ENCODE measurements around the gene ALDH7A1. TPM values are rescaled to one million over a fixed set of nuclear protein-coding genes. Genes with fewer than 3 reads are reported as not detected.
"Not testable (repeated sequence)": the region's sequence is repeated elsewhere in the genome, so short reads cannot be mapped to it uniquely, and the experiment has no call there.

ALDH7A1 gene
- total RNA-seq, 2 donors from 2014 or later, result 49.2 to 75.7 TPM

DNA sequence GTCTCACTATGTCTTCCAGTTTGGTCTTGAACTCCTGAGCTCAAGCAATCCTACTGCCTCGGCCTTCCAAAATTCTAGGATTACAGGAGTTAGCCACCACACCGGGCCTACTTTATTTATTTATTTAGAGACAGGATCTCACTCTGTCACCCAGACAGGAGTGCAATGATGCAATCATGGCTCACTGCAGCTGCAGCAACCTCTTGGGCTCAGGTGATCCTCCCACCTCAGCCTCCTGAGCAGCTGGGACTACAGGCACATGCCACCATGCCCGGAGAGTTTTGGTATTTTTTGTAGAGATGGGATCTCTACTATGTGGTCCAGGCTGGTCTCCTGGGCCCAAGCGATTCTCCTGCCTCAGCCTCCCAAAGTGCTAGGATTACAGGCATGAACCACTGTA lies 38.5 kb upstream of the ALDH7A1 start:
- no peaks in the 10 kb centered on the region for H3K36me3 ChIP-seq
- no peaks in the 10 kb centered on the region for H3K4me1 ChIP-seq
- TF ChIP-seq CTCF (IDR thresholded peaks at IDR 0.05), result no peak
- no peak overlapping the region for H3K27ac ChIP-seq
- DNase-seq, result no peak
- no peaks in the 10 kb centered on the region for H3K27me3 ChIP-seq
- H3K9ac ChIP-seq (ENCODE audit: low read depth in 2 of 2, low read length in 2 of 2), result no peak overlapping the region
- H3K9me3 ChIP-seq, result no peaks in the 10 kb centered on the region
- H3K4me3 ChIP-seq, result no peak overlapping the region
- intact Hi-C loops (cut with DNase I), result no loop called here

DNA sequence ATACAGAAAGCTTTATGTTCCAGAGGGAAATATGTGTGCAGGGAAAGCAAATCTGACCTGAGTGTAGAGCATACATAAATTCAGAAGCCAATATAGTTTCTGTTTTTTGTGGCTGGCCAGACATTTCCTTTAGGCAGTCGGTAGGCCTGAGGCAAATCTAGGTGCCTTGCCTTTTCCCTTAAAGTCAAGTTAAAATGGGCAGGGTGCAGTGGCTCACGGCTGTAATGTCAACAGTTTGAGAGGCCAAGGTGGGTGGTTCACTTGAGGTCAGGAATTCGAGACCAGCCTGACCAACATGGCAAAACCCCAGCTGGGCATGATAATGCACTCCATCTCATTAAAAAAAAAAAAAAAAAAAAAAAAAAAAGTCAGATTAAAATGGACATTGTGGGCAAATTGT lies 36.9 kb upstream of the ALDH7A1 start:
- H3K9me3 ChIP-seq, result no peaks in the 10 kb centered on the region
- H3K4me1 ChIP-seq, result no peaks in the 10 kb centered on the region
- no peak overlapping the region for H3K27ac ChIP-seq
- no peaks in the 10 kb centered on the region for H3K36me3 ChIP-seq
- H3K4me3 ChIP-seq, result no peak overlapping the region
- intact Hi-C loops (cut with DNase I), result no loop called here
- TF ChIP-seq CTCF (IDR thresholded peaks at IDR 0.05), result no peak
- no peak for DNase-seq
- no peak overlapping the region for H3K9ac ChIP-seq (ENCODE audit: low read depth in 2 of 2, low read length in 2 of 2)
- H3K27me3 ChIP-seq, result no peaks in the 10 kb centered on the region

DNA sequence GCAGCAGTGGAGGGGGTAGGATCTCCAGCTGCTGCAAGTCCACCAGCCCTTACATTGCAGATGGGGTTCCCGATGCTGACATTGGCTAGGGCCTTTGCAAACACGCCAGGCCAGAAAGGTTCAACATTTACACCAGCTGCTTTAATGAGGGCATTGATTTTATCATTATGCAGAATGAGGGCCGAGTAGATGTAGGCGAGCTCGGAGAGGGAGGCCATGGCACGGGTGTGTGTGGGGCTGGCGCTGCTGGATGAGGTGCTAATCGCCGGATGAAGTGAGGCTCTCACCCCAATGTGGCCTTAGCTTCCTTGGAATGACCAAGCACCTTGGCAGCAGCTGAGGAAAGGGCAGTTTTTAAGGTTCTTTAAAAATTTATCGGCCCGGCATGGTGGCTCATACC lies 33.1 kb upstream of the ALDH7A1 start:
- H3K36me3 ChIP-seq, result no peaks in the 10 kb centered on the region
- no peak overlapping the region for H3K9ac ChIP-seq (ENCODE audit: low read depth in 2 of 2, low read length in 2 of 2)
- no peaks in the 10 kb centered on the region for H3K4me1 ChIP-seq
- H3K4me3 ChIP-seq, result no peak overlapping the region
- intact Hi-C loops (cut with DNase I), result no loop called here
- DNase-seq, result no peak
- TF ChIP-seq CTCF (IDR thresholded peaks at IDR 0.05), result no peak
- H3K27ac ChIP-seq, result no peak overlapping the region
- no peaks in the 10 kb centered on the region for H3K9me3 ChIP-seq
- no peaks in the 10 kb centered on the region for H3K27me3 ChIP-seq

DNA sequence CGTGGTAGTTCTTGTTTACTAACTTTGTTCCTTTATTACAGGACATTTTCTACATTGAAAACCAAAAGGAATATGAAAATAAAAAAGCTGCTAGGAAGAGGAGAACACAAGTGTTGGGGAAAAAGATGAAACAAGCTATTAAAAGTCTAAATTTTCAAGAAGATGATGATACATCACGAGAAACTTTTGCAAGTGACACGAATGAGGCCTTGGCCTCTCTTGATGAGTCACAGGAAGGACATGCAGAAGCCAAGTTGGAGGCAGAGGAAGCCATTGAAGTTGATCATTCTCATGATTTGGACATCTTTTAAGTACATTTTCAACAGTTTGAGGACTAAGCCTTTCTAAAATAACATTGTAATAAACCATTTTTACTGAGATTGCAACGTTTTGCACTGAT lies 29.5 kb upstream of the ALDH7A1 start:
- H3K4me1 ChIP-seq, result no peaks in the 10 kb centered on the region
- H3K27ac ChIP-seq, result no peak overlapping the region
- no peak overlapping the region for H3K4me3 ChIP-seq
- no peaks in the 10 kb centered on the region for H3K9me3 ChIP-seq
- TF ChIP-seq CTCF (IDR thresholded peaks at IDR 0.05), result no peak
- no peak overlapping the region for H3K9ac ChIP-seq (ENCODE audit: low read depth in 2 of 2, low read length in 2 of 2)
- intact Hi-C loops (cut with DNase I), result no loop called here
- no peaks in the 10 kb centered on the region for H3K36me3 ChIP-seq
- no peaks in the 10 kb centered on the region for H3K27me3 ChIP-seq
- DNase-seq, result no peak

GRCh38 chr5:126619781-126620180 lies 24.8 kb upstream of the ALDH7A1 start:
- H3K27me3 ChIP-seq, result no peaks in the 10 kb centered on the region
- H3K9ac ChIP-seq (ENCODE audit: low read depth in 2 of 2, low read length in 2 of 2), result no peak overlapping the region
- peaks cover 15% of the 10 kb centered on the region for H3K36me3 ChIP-seq
- no peak overlapping the region for H3K27ac ChIP-seq
- H3K4me3 ChIP-seq, result no peak overlapping the region
- no peaks in the 10 kb centered on the region for H3K4me1 ChIP-seq
- DNase-seq, result no peak
- H3K9me3 ChIP-seq, result no peaks in the 10 kb centered on the region
- intact Hi-C loops (cut with DNase I), result no loop called here
- TF ChIP-seq CTCF (IDR thresholded peaks at IDR 0.05), result no peak

DNA sequence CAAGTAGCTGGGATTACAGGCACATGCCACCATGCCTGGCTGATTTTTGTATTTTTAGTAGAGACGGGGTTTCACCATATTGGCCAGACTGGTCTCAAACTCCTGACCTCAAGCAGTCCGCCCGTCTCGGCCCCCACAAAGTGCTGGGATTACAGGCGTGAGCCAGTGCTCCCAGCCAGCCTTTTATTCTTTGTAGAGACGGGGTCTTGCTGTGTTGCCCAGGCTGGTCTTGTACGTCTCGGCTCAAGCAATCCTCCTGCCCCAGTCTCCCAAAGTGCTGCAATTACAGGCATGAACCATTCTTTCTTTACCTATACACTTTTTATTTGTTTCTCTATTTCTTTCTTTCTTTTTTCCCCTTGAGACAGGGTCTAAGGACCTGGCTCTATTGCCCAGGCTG lies 22.6 kb upstream of the ALDH7A1 start:
- H3K9ac ChIP-seq (ENCODE audit: low read depth in 2 of 2, low read length in 2 of 2); H3K9me3 ChIP-seq; H3K4me3 ChIP-seq; DNase-seq; H3K27me3 ChIP-seq; H3K4me1 ChIP-seq; intact Hi-C loops (cut with DNase I); H3K27ac ChIP-seq: not testable (repeated sequence)
- H3K36me3 ChIP-seq, result peaks cover 15% of the 10 kb centered on the region

Measured in colonic mucosa (tissue), 4 donors.